ENCODE results near the gene STEAP4. TPM values are rescaled to one million over a fixed set of nuclear protein-coding genes. Genes with fewer than 3 reads are reported as not detected.

The STEAP4 gene
- total RNA-seq, 1 experiment from 2014 or later: 0.10 TPM

DNA sequence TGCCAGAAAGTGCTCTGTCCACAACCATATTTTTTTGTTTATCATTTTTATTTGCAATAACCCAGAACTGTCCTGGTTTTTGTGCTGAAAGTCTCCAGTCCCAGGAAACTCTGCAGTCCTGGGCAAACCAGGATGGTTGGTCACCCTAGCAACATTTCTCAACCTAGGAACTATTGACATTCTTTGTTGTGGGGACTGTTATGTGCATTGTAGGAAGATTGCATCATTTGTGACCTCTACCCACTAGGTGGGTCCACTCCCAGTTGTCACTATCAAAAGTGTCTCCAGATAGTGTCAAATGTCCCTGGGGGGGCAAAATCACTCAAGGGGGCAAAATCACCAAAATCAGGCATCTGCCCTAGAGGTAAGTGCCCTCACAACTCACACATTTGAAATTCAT lies 72.9 kb downstream of the STEAP4 start:
- DNase-seq (ENCODE audit: low read depth, low spot score) (no peak), ATAC-seq (no peak)
- ChIA-PET POLR2A (no interaction called here), CTCF (no interaction called here)
- TF ChIP-seq POLR2AphosphoS5 (IDR thresholded peaks at IDR 0.05; ENCODE audit: low read depth, low read length) (no peak), TCF7L2 (IDR thresholded peaks at IDR 0.05; ENCODE audit: low read depth, low read length) (no peak), SIN3A (IDR thresholded peaks at IDR 0.05; ENCODE audit: borderline replicate concordance, insufficient read depth, low read depth, low read length) (no peak)
- TF ChIP-seq, protein P1, sequence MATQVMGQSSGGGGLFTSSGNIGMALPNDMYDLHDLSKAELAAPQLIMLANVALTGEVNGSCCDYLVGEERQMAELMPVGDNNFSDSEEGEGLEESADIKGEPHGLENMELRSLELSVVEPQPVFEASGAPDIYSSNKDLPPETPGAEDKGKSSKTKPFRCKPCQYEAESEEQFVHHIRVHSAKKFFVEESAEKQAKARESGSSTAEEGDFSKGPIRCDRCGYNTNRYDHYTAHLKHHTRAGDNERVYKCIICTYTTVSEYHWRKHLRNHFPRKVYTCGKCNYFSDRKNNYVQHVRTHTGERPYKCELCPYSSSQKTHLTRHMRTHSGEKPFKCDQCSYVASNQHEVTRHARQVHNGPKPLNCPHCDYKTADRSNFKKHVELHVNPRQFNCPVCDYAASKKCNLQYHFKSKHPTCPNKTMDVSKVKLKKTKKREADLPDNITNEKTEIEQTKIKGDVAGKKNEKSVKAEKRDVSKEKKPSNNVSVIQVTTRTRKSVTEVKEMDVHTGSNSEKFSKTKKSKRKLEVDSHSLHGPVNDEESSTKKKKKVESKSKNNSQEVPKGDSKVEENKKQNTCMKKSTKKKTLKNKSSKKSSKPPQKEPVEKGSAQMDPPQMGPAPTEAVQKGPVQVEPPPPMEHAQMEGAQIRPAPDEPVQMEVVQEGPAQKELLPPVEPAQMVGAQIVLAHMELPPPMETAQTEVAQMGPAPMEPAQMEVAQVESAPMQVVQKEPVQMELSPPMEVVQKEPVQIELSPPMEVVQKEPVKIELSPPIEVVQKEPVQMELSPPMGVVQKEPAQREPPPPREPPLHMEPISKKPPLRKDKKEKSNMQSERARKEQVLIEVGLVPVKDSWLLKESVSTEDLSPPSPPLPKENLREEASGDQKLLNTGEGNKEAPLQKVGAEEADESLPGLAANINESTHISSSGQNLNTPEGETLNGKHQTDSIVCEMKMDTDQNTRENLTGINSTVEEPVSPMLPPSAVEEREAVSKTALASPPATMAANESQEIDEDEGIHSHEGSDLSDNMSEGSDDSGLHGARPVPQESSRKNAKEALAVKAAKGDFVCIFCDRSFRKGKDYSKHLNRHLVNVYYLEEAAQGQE (IDR thresholded peaks at IDR 0.05; ENCODE audit: insufficient read depth in 1 of 2, low read depth in 2 of 2, low read length in 1 of 2): no peak
- TF ChIP-seq, protein P2, sequence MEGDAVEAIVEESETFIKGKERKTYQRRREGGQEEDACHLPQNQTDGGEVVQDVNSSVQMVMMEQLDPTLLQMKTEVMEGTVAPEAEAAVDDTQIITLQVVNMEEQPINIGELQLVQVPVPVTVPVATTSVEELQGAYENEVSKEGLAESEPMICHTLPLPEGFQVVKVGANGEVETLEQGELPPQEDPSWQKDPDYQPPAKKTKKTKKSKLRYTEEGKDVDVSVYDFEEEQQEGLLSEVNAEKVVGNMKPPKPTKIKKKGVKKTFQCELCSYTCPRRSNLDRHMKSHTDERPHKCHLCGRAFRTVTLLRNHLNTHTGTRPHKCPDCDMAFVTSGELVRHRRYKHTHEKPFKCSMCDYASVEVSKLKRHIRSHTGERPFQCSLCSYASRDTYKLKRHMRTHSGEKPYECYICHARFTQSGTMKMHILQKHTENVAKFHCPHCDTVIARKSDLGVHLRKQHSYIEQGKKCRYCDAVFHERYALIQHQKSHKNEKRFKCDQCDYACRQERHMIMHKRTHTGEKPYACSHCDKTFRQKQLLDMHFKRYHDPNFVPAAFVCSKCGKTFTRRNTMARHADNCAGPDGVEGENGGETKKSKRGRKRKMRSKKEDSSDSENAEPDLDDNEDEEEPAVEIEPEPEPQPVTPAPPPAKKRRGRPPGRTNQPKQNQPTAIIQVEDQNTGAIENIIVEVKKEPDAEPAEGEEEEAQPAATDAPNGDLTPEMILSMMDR (IDR thresholded peaks at IDR 0.05): no peak
- Histone ChIP-seq H3K9me3 (ENCODE audit: control insufficient read depth, insufficient read depth, low read depth, low read length) (no peaks in the 10 kb centered on the region), H3K36me3 (ENCODE audit: control insufficient read depth, insufficient read depth, low read length) (no peaks in the 10 kb centered on the region), H3K27me3 (ENCODE audit: control insufficient read depth, insufficient read depth, low read length) (no peaks in the 10 kb centered on the region; the same call in 1 of the 2 replicates), H3K27ac (ENCODE audit: low read length) (no peak overlapping the region), H3K4me1 (ENCODE audit: control insufficient read depth, insufficient read depth, low read length) (no peaks in the 10 kb centered on the region), H3K4me3 (ENCODE audit: low read depth in 2 of 2, low read length in 2 of 2) (no peak overlapping the region)
- in situ Hi-C loops (cut with HindIII; ENCODE audit: low pct_unique_long_range_greater_than_20kb, low sequenced_read_pairs): no loop called here
- BruUV-seq (replicated peaks): no TSS peak
- intact Hi-C loops (cut with micrococcal nuclease; ENCODE audit: unreplicated experiment): no loop called here

DNA sequence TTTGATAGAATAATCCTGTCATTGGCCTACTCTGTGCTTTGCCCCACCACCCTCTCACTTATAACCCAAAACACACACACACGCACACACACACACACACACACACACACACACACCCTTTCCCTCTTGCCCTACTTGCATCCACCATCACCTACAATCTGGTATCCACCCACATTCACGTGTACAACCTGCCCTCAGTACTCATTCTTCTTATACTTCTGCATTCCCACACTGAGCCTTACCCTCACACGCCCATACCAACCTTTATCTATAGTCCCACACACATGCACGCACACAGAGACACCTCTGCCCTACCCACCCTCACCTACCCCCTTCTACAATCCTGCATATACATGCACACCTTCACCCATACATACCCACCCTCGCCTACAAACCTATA lies 76.0 kb downstream of the STEAP4 start:
- H3K9me3 ChIP-seq (ENCODE audit: control insufficient read depth, insufficient read depth, low read depth, low read length): peaks cover 4% of the 10 kb centered on the region; the same call in 1 of the 2 replicates
- CTCF ChIA-PET: no interaction called here
- DNase-seq (ENCODE audit: low read depth, low spot score) (no peak), ATAC-seq (no peak)
- H3K4me1 ChIP-seq (ENCODE audit: control insufficient read depth, insufficient read depth, low read length): peaks cover 6% of the 10 kb centered on the region
- in situ Hi-C loops (cut with HindIII; ENCODE audit: low pct_unique_long_range_greater_than_20kb, low sequenced_read_pairs): no loop called here
- H3K27ac ChIP-seq (ENCODE audit: low read length): no peak overlapping the region
- H3K36me3 ChIP-seq (ENCODE audit: control insufficient read depth, insufficient read depth, low read length): no peaks in the 10 kb centered on the region
- intact Hi-C loops (cut with micrococcal nuclease; ENCODE audit: unreplicated experiment): no loop called here
- no peak overlapping the region for H3K4me3 ChIP-seq (ENCODE audit: low read depth in 2 of 2, low read length in 2 of 2)
- H3K27me3 ChIP-seq (ENCODE audit: control insufficient read depth, insufficient read depth, low read length): no peaks in the 10 kb centered on the region
- POLR2A ChIA-PET: no interaction called here
- TF ChIP-seq POLR2AphosphoS5 (IDR thresholded peaks at IDR 0.05; ENCODE audit: low read depth, low read length) (no peak), TCF7L2 (IDR thresholded peaks at IDR 0.05; ENCODE audit: low read depth, low read length) (no peak), SIN3A (IDR thresholded peaks at IDR 0.05; ENCODE audit: borderline replicate concordance, insufficient read depth, low read depth, low read length) (no peak)
- TF ChIP-seq, protein P1 (IDR thresholded peaks at IDR 0.05; ENCODE audit: insufficient read depth in 1 of 2, low read depth in 2 of 2, low read length in 1 of 2): no peak
- TF ChIP-seq, protein P2 (IDR thresholded peaks at IDR 0.05): no peak
- BruUV-seq (replicated peaks): no TSS peak

All from Panc1 (cell line).